HepG2 (cell line): ENCODE results near the gene TXNL4A. TPM values are rescaled to one million over a fixed set of nuclear protein-coding genes. Genes with fewer than 3 reads are reported as not detected.
A peak's percentile ranks its signal among the peaks of the same experiment; 100 is the strongest.

Experiments used
- ATAC-seq: fragments of 200-7000 bp; cut with Tn5 transposase; 3 replicates; pipeline ENCODE4 v1.9.1; 2020; ENCODE audit warnings: mild to moderate bottlenecking, moderate library complexity
- BruUV-seq: library from RNA; stranded (reverse); fragments of 400-500 nt; replicated peaks from 2 replicates; lab custom pipeline; 2021; lab: Mats Ljungman, UMichigan
- CTCF ChIA-PET: fragments of 300-600 bp; formaldehyde crosslinking; extraction: SDS; loops from one replicate; lab custom pipeline; 2021; ENCODE audit warnings: low total read pairs, inconsistent platforms, low intra/inter-chr PET ratio; lab: Yijun Ruan, JAX
- POLR2A ChIA-PET: fragments of 350-600 bp; sonication (Branson Sonifier 250); formaldehyde crosslinking; loops from one replicate; lab custom pipeline; 2020; ENCODE audit warnings: antibody characterized with exemption, inconsistent platforms; lab: Yijun Ruan, JAX
- DNase-seq: peaks from one replicate; pipeline ENCODE4 v3.0.0-alpha.2; 2015; ENCODE audit warnings: low spot score
- FAIRE-seq: peaks from 3 replicates; lab custom pipeline; 2011; peaks lifted over from hg19 to GRCh38; lab: Jason Lieb, UNC
- H2AFZ ChIP-seq: one replicate; pipeline ENCODE4 v1.6.1; 2011; ENCODE audit warnings: low read length, inconsistent platforms
- H3K27ac ChIP-seq: fragments of 300-600 bp; 3 replicates; pipeline ENCODE4 v1.8.0; 2011; ENCODE audit warnings: mixed run types, mild to moderate bottlenecking, mixed read lengths, low read length, inconsistent platforms; ENCODE audit not compliant: insufficient read depth; ENCODE audit errors: extremely low read length
- H3K27me3 ChIP-seq, 2 experiments: fragments of 200-600 bp in 1 of 2; 2 replicates in 1 of 2; 3 replicates in 1 of 2; pipeline versions ENCODE4 v1.6.0 to v1.8.0; 2011; ENCODE audit warnings: low read length in 2 of 2, mild to moderate bottlenecking in 2 of 2, moderate library complexity in 2 of 2, inconsistent platforms in 1 of 2; ENCODE audit not compliant: insufficient read depth in 2 of 2, control insufficient read depth in 1 of 2
- H3K36me3 ChIP-seq, 2 experiments: fragments of 200-600 bp in 1 of 2; replicated peaks in 1 of 2; 2 replicates in 1 of 2; 3 replicates in 1 of 2; pipeline versions ENCODE4 v1.5.1 to v1.8.0; 2011; ENCODE audit warnings: low read length in 2 of 2, inconsistent platforms in 1 of 2; ENCODE audit not compliant: insufficient read depth in 2 of 2, control insufficient read depth in 1 of 2
- H3K4me1 ChIP-seq: 2 replicates; pipeline ENCODE4 v1.5.1; 2012; ENCODE audit warnings: low read length, inconsistent platforms; ENCODE audit not compliant: insufficient read depth
- H3K4me2 ChIP-seq: 2 replicates; pipeline ENCODE4 v1.6.0; 2011; ENCODE audit warnings: low read depth, low read length, inconsistent platforms
- H3K4me3 ChIP-seq, 3 experiments: fragments of 200-600 bp in 1 of 3; sonication (generic), shearing (Covaris generic) in 1 of 3; replicated peaks in 1 of 3; 2 replicates each; pipeline ENCODE4 v1.5.1; 2011 to 2016; ENCODE audit warnings: low read length in 3 of 3, inconsistent platforms in 2 of 3, low read depth in 2 of 3, mild to moderate bottlenecking in 2 of 3, control low read depth in 1 of 3, mixed read lengths in 1 of 3; ENCODE audit not compliant: insufficient read depth in 1 of 3
- H3K79me2 ChIP-seq: one replicate; pipeline ENCODE4 v1.6.1; 2011; ENCODE audit warnings: low read length, inconsistent platforms; ENCODE audit not compliant: insufficient read depth
- H3K9ac ChIP-seq: 2 replicates; pipeline ENCODE4 v1.6.0; 2011; ENCODE audit warnings: mild to moderate bottlenecking, low read depth, low read length, inconsistent platforms; ENCODE audit not compliant: insufficient read depth
- H3K9me3 ChIP-seq: 2 replicates; pipeline ENCODE4 v1.5.1; 2012; ENCODE audit warnings: mild to moderate bottlenecking, low read length
- H4K20me1 ChIP-seq: 2 replicates; pipeline ENCODE4 v1.6.0; 2011; ENCODE audit warnings: inconsistent platforms, mild to moderate bottlenecking, low read length, moderate library complexity; ENCODE audit not compliant: insufficient read depth
- AKNA ChIP-seq: sonication (generic); formaldehyde crosslinking; IDR thresholded peaks from 2 replicates; pipeline ENCODE4 v1.4.0; 2020; ENCODE audit warnings: missing genetic modification reagents, borderline replicate concordance
- DR1 ChIP-seq: sonication (generic); formaldehyde crosslinking; IDR thresholded peaks from 2 replicates; pipeline ENCODE4 v1.8.0; 2021; ENCODE audit warnings: mild to moderate bottlenecking, missing genetic modification reagents, inconsistent platforms
- HNRNPL ChIP-seq: fragments of 200-400 bp; formaldehyde crosslinking; IDR thresholded peaks from 2 replicates; pipeline ENCODE4 v1.6.1; 2017; ENCODE audit warnings: mild to moderate bottlenecking, low read depth, low read length
- KDM5A ChIP-seq: fragments of 200-600 bp; sonication (generic); IDR thresholded peaks from 2 replicates; pipeline ENCODE4 v1.7.0; 2018; ENCODE audit warnings: antibody characterized with exemption, mild to moderate bottlenecking, low read length, borderline replicate concordance
- MNT ChIP-seq: fragments of 450-650 bp; IDR thresholded peaks from 2 replicates; pipeline ENCODE4 v1.6.1; 2016
- SMAD1 ChIP-seq: sonication (generic); formaldehyde crosslinking; IDR thresholded peaks from 2 replicates; pipeline ENCODE4 v1.4.0; 2020; ENCODE audit warnings: missing genetic modification reagents, low read depth, mild to moderate bottlenecking, borderline replicate concordance
- ZBTB38 ChIP-seq: sonication (generic); formaldehyde crosslinking; IDR thresholded peaks from 2 replicates; pipeline ENCODE4 v1.5.1; 2020; ENCODE audit warnings: mild to moderate bottlenecking, missing genetic modification reagents
- ZBTB42 ChIP-seq: sonication (generic); formaldehyde crosslinking; IDR thresholded peaks from 2 replicates; pipeline ENCODE4 v1.5.0; 2020; ENCODE audit warnings: mild to moderate bottlenecking, missing genetic modification reagents
- ZFYVE20 ChIP-seq: sonication (generic); formaldehyde crosslinking; IDR thresholded peaks from 2 replicates; pipeline ENCODE4 v1.8.0; 2023; ENCODE audit warnings: low read depth, mild to moderate bottlenecking, moderate library complexity, missing genetic modification reagents, borderline replicate concordance
- ZNF510 ChIP-seq: sonication (generic); formaldehyde crosslinking; IDR thresholded peaks from 2 replicates; pipeline ENCODE4 v1.4.0; 2020; ENCODE audit warnings: low read depth, mild to moderate bottlenecking, missing genetic modification reagents
- WGBS: methylation state at CpG from one replicate; pipeline ENCODE4 v1.1.6; 2017; ENCODE audit warnings: low lambda C conversion rate; 5-methylcytosine and 5-hydroxymethylcytosine counted together
- in situ Hi-C: cut with HindIII; loops from 2 replicates; pipeline ENCODE4 v1.10.0; 2017; ENCODE audit warnings: low pct_unique_long_range_greater_than_20kb; ENCODE audit not compliant: extremely low pct_ligation_motif_present
- intact Hi-C: fragments of 100-400 bp; cut with micrococcal nuclease; formaldehyde crosslinking; loops from one replicate; pipeline ENCODE4 v1.10.0; 2022; ENCODE audit not compliant: unreplicated experiment
- polyA plus RNA-seq, 8 experiments: library from polyadenylated mRNA; depleted of rRNA in 3 of 8; stranded (reverse) in 7 of 8; unstranded in 1 of 8; fragments of >200 nt; fragmentation: Illumina TruSeq in 4 of 8; extraction: Trizol in 4 of 8; gene quantifications; 2 replicates each; pipeline versions ENCODE4 v1.2.1 to v1.2.3, GENCODE V29; 2011 to 2016; ENCODE audit warnings: low read depth in 4 of 8, missing spikeins in 1 of 8, mixed read lengths in 1 of 8; ENCODE audit not compliant: insufficient read depth in 1 of 8
- total RNA-seq, 5 experiments: library from RNA; depleted of rRNA; stranded (reverse); fragments of >200 nt; fragmentation: Illumina TruSeq; extraction: Trizol; gene quantifications; 2 replicates each; pipeline ENCODE4 v1.2.3, GENCODE V29; 2016; ENCODE audit warnings: low read depth in 1 of 5
- TF ChIP-seq, protein P1 (sequence below): sonication (generic); formaldehyde crosslinking; IDR thresholded peaks from 2 replicates; pipeline ENCODE4 v1.4.0; 2020; ENCODE audit warnings: missing genetic modification reagents
- TF ChIP-seq, protein P2 (sequence below): sonication (generic); formaldehyde crosslinking; IDR thresholded peaks from 2 replicates; pipeline ENCODE4 v1.8.1; 2023; ENCODE audit warnings: mild to moderate bottlenecking, missing genetic modification reagents, borderline replicate concordance

TXNL4A gene
- total and polyA plus RNA-seq, 2 of the 13 experiments (the other 11 are each of a cell fraction or from before 2014, with no cell fraction given) = 172 to 202 TPM

DNA sequence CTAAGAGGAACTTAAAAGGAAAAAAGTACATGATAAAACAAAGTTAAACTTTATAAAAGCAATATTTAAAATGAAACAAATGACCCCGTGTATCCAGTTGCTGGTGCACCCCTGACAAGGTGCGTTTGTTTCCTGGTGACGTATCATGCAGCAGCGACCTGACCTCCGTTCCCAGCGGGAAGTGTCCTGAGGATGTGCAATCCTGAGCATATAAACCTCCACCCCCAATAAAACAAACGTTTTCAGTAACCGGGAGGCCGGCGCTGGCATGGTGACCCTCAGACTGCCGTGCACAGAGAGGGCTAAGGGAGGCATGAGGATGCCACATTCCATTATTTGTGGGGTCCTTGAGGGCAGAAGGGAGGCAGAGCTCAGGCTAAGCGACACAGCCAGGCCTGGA is 51.7 kb downstream of the TXNL4A start:
- peaks cover 72% of the 10 kb centered on the region for H3K4me1 ChIP-seq
- TF ChIP-seq KDM5A (no peak), HNRNPL (no peak), ZNF510 (no peak), MNT (no peak), SMAD1 (CRISPR knock-in tag) (no peak), ZFYVE20 (no peak), DR1 (CRISPR knock-in tag) (no peak), AKNA (CRISPR knock-in tag) (no peak), ZBTB42 (CRISPR knock-in tag) (no peak), ZBTB38 (CRISPR knock-in tag) (peak; percentile 41; the same call in 1 of the 2 replicates)
- TF ChIP-seq, protein P1, sequence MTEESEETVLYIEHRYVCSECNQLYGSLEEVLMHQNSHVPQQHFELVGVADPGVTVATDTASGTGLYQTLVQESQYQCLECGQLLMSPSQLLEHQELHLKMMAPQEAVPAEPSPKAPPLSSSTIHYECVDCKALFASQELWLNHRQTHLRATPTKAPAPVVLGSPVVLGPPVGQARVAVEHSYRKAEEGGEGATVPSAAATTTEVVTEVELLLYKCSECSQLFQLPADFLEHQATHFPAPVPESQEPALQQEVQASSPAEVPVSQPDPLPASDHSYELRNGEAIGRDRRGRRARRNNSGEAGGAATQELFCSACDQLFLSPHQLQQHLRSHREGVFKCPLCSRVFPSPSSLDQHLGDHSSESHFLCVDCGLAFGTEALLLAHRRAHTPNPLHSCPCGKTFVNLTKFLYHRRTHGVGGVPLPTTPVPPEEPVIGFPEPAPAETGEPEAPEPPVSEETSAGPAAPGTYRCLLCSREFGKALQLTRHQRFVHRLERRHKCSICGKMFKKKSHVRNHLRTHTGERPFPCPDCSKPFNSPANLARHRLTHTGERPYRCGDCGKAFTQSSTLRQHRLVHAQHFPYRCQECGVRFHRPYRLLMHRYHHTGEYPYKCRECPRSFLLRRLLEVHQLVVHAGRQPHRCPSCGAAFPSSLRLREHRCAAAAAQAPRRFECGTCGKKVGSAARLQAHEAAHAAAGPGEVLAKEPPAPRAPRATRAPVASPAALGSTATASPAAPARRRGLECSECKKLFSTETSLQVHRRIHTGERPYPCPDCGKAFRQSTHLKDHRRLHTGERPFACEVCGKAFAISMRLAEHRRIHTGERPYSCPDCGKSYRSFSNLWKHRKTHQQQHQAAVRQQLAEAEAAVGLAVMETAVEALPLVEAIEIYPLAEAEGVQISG (CRISPR knock-in tag) = no peak
- TF ChIP-seq, protein P2, sequence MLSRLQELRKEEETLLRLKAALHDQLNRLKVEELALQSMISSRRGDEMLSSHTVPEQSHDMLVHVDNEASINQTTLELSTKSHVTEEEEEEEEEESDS (CRISPR knock-in tag) = no peak

More for the DNA sequence above, 51.7 kb downstream of the TXNL4A start:
- WGBS = 15% methylated on average over 7 of the region's 12 CpGs
- Histone ChIP-seq H3K27me3 (no peaks in the 10 kb centered on the region), H3K79me2 (peaks cover 85% of the 10 kb centered on the region), H3K4me2 (peak overlapping the region; percentile 55), H3K4me3 (peak overlapping the region in 1 of 3 experiments; percentile 20; a peak in 2 of 6 replicates), H3K27ac (peak overlapping the region; percentile 88), H3K9me3 (peaks cover 6% of the 10 kb centered on the region; the same call in 1 of the 2 replicates), H3K36me3 (peaks cover 2 to 16% of the 10 kb centered on the region in 2 experiments; a peak in 3 of 5 replicates), H3K9ac (peak overlapping the region; percentile 23; the same call in 1 of the 2 replicates), H2AFZ (no peak overlapping the region), H4K20me1 (peaks cover 15% of the 10 kb centered on the region; the same call in 1 of the 2 replicates)
- DNase-seq (peak; percentile 76), FAIRE-seq (no peak), ATAC-seq (peak; percentile 8; the same call in 1 of the 3 replicates)
- CTCF ChIA-PET = no interaction called here
- in situ Hi-C loops (loop anchor here (10.0 kb wide), 1 partner anchor 168 kb away; the partner anchor contains the start of gene ADNP2), intact Hi-C loops (no loop called here)
- POLR2A ChIA-PET = interaction anchor here (0.8 to 1.3 kb wide), 3 partner anchors 10 to 25 kb away, joined by 3 to 6 read pairs (median 4); no protein-coding TSS in a partner anchor
- no TSS peak for BruUV-seq
